ENCODE results near the gene DOCK1.
"Not testable (repeated sequence)": the region's sequence is repeated elsewhere in the genome, so short reads cannot be mapped to it uniquely, and the experiment has no call there.

The DOCK1 gene

DNA sequence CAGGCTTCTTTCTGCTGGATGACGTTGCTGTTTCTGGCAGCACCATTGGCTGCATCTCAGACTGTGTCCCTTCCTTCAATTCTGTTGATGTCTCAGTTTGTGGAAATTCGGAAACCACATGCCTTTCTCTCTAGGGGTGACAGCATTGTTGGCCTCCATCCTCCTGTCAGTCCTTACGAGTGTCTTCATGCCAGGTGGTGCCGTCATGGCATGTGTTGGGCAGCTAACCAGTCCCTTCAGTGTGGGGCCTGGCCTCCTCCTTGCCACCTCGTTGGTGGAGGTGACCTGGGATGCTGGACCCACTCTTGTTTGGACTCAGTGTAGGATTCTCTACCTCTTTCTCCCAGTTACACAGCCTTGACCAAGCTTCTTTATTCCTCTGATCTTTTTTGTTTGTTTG lies 402.8 kb downstream of the DOCK1 start:
- no peak for DNase-seq (ENCODE audit: low read depth in 2 of 2)

DNA sequence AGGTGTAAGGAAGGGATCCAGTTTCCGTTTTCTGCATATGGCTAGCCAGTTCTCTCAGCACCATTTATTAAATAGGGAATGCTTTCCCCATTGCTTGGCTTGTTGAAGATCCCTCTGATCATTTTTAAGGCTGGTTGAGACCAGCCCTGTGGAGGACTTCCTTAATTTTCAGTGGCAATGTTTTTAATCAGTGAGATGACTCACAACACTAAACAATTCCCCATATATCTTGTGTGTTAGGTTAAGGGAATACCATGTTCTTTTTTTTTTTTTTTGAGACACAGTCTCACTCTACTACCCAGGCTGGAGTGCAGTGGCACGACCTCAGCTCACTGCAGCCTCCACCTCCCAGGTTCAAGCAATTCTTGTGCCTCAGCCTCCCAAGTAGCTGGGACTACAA lies 404.4 kb downstream of the DOCK1 start:
- not testable (repeated sequence) for DNase-seq (ENCODE audit: low read depth in 2 of 2)

GRCh38 chr10:127310430-127310829 lies 405.2 kb downstream of the DOCK1 start:
- no peak for DNase-seq (ENCODE audit: low read depth in 2 of 2)

DNA sequence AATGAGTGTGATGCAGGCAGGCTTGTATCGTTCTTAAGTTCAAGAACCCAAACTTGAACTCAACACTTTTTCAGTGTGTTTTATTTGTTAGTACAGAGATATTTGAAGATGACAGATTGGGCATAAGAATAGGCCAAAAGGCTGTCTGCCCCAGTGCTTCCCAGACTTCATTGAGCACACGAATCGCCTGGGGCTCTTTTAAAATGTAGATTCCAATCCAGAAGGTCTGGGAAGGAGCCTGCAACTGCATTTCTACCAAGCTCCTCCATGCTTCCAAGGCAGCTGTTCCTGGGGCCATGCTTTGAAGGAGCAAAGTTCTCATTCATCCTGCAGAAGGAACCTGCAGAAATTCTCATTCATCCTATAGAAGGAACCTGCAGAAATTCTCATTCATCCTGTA lies 405.7 kb downstream of the DOCK1 start:
- DNase-seq (ENCODE audit: low read depth in 2 of 2), result no peak

GRCh38 chr10:127313996-127314700 lies 408.9 kb downstream of the DOCK1 start:
- DNase-seq (ENCODE audit: low read depth in 2 of 2), result no peak

GRCh38 chr10:127314797-127315196 lies 409.6 kb downstream of the DOCK1 start:
- DNase-seq (ENCODE audit: low read depth in 2 of 2), result no peak

- no peak for DNase-seq (ENCODE audit: low read depth in 2 of 2)
These were observed 410.7 kb downstream of the DOCK1 start for GRCh38 chr10:127315888-127316287.

DNA sequence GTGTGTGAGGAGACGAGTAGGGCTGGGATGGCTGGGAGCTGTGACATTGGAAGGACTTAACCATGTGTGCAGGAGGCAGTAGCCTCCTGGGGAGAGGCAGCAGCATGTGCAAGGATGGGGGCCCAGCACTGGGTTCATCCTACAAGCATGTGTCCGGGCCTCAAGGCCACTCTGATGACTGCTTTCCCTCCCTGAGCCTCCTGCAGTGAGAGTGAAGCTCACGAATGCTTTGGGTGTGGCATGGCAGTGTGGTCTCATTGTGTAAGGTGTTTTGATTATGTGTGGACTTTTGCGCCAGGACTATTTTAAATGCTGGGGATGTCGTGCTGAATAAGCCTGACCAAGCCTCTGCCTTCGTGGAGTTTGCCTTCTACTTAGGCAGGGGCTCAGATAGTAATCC lies 413.2 kb downstream of the DOCK1 start:
- no peak for DNase-seq (ENCODE audit: low read depth in 2 of 2)

DNA sequence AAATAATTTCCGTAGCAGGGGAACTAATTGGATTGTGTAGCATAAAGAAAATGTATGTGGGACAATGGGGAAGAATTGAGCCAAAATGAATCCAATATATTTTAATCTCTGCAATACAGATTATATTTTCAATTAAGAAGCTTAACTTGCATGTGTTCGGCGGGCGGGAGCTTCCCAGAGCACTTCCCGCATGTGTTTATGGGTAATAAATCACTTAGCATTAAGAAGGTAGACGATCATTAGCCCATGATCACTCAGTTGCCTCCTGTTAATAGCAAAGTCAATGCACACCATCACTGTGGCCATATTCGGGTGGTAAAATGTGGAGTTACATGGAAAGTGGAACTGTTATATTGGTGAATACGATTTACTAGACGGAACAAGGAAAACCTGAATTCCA lies 414.0 kb downstream of the DOCK1 start:
- no peak for DNase-seq (ENCODE audit: low read depth in 2 of 2)

GRCh38 chr10:127319691-127320090 lies 414.5 kb downstream of the DOCK1 start:
- DNase-seq (ENCODE audit: low read depth in 2 of 2), result no peak

DNA sequence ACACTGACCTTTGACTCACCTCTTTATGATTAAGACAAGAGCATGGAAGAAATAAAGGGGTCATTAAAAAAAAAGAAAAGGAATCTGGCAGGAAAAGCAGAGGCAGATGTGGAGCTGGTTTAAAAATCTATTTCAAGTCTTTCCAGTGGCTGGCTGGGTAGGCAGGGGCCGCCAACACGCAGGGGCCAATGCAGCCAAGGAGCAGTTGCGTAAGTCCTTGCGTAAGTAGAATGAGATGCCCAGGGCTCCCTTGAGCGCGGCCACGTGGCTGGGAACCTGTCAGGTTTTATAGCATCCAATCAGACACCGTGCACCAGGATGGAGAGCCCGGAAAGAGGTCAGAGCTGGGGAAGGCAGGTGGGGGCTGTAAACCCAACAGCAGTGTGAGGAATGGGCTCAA lies 414.9 kb downstream of the DOCK1 start:
- DNase-seq (ENCODE audit: low read depth in 2 of 2), result no peak

GRCh38 chr10:127322286-127322685 lies 417.1 kb downstream of the DOCK1 start:
- no peak for DNase-seq (ENCODE audit: low read depth in 2 of 2)

- DNase-seq (ENCODE audit: low read depth in 2 of 2), result no peak
These were observed 420.3 kb downstream of the DOCK1 start for GRCh38 chr10:127325506-127325905.

- no peak for DNase-seq (ENCODE audit: low read depth in 2 of 2)
These were observed 421.7 kb downstream of the DOCK1 start for GRCh38 chr10:127326883-127327282.

DNA sequence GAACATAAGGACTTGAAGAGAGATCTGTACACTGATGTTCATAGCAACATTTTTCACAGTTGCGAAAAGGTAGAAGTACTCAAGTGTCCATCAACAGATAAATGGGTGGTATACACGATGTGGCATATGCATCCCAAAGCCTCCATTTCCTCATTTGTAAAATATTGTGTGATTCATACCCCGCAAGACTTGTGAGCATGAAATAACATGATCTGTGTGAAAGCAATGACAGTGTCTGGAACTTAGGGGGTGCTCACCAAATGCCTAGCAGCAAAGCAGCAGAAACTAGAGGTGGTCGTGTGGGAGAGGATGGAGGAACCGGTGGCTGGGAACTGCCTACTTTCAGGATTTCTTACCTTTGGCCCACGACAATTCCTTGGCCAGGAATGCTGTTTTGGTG lies 426.5 kb downstream of the DOCK1 start:
- no peak for DNase-seq (ENCODE audit: low read depth in 2 of 2)

- DNase-seq (ENCODE audit: low read depth in 2 of 2), result no peak
These were observed 427.4 kb downstream of the DOCK1 start for GRCh38 chr10:127332631-127333030.

- DNase-seq (ENCODE audit: low read depth in 2 of 2), result no peak
These were observed 432.6 kb downstream of the DOCK1 start for GRCh38 chr10:127337801-127338200.

- DNase-seq (ENCODE audit: low read depth in 2 of 2), result no peak
These were observed 433.3 kb downstream of the DOCK1 start for GRCh38 chr10:127338399-127339110.

DNA sequence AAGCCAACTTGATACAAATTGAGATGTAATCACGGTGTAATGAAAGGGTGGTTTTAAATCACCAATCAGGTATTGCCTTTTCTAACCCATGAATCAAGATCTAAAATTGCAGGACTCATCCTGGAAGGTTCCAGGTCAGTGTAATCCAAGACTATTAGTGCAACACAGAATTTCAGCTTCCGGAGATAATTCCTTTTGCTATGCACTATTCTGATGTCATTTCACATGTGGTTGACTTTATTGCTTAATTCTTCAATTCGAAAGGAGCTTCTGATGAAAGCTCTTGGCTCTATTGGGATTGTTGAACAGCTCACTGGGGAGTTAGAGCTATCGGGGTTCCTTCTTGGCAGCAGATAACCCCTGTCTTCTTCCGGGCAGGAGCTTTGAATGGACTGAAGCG lies 438.6 kb downstream of the DOCK1 start:
- DNase-seq (ENCODE audit: low read depth in 2 of 2), result no peak

GRCh38 chr10:127344346-127344745 lies 439.1 kb downstream of the DOCK1 start:
- DNase-seq (ENCODE audit: low read depth in 2 of 2), result no peak

GRCh38 chr10:127345231-127345965 lies 440.2 kb downstream of the DOCK1 start:
- no peak for DNase-seq (ENCODE audit: low read depth in 2 of 2)

DNA sequence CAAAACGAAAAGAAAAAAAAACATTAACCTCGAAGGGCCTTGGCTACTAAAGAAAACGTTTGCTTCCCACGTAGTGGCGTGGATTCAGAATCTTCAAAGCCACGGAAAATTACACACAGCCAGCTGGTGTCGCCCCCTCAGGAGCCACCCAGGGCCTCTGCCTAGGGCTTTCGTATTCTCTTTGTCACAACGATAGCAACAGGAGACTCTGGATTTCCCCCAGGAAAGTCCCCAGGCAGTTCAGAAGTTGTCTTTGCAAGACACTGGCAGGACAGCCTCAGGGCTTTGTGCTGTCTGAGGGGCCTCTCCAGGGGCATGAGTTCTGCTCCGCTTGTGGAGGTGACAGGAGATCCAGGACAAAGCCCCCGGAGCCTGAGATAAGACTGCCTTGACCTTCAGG lies 441.4 kb downstream of the DOCK1 start:
- no peak for DNase-seq (ENCODE audit: low read depth in 2 of 2)

All from stimulated activated CD8-positive, alpha-beta memory T cell treated with anti-CD3 and anti-CD28 coated beads, Interleukin-7, amount 100 ng/mL, for 1 hour (primary cell).